ENCODE data around the gene CTNNBIP1. TPM values are rescaled to one million over a fixed set of nuclear protein-coding genes. Genes with fewer than 3 reads are reported as not detected.

The CTNNBIP1 gene
- total RNA-seq, 1 experiment from 2014 or later: 58.9 TPM

DNA sequence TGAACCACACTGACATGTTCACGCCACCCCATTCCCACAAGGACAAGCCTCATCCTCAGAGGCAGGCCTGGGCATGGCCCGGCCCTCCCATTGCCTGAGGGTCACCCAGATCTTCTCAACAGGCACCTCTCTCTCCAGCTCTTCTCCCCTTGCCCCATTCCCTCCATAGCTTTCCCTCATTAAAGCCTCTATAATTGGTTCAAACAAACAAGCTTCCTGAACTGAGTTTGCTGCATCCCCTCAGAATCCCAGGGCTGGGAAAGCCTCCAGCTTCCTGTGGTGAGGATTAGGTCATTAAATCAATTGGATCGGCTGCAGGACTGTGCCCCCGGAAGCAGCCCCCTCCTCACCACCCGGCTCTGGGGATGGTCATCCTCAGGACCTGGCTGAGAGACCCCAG is 18.9 kb downstream of the CTNNBIP1 start:
- H4K20me1 ChIP-seq (ENCODE audit: insufficient read depth): no peaks in the 10 kb centered on the region
- no TSS peak for BruUV-seq (replicated peaks)
- H3K9me3 ChIP-seq (ENCODE audit: insufficient read depth, low read depth): no peaks in the 10 kb centered on the region
- peaks cover 58% of the 10 kb centered on the region for H3F3A ChIP-seq (ENCODE audit: insufficient read depth, low read depth)
- H3K4me2 ChIP-seq: peak overlapping the region; percentile 61
- no peaks in the 10 kb centered on the region for H3K27me3 ChIP-seq (ENCODE audit: insufficient read depth, low read depth)
- no peak overlapping the region for H2AFZ ChIP-seq
- POLR2A ChIA-PET (ENCODE audit: unreplicated experiment): no interaction called here
- peaks cover 65% of the 10 kb centered on the region for H3K4me1 ChIP-seq (replicated peaks; ENCODE audit: insufficient read depth)
- H3K4me3 ChIP-seq: no peak overlapping the region
- no peaks in the 10 kb centered on the region for H3K36me3 ChIP-seq (ENCODE audit: low read depth)
- peaks cover 14% of the 10 kb centered on the region; the same call in 1 of the 2 replicates for H3K79me2 ChIP-seq (ENCODE audit: low read depth)
- DNase-seq: no peak
- H3K27ac ChIP-seq: peak overlapping the region; percentile 100
- no peaks in the 10 kb centered on the region for H3K9me2 ChIP-seq (ENCODE audit: insufficient read depth)
- CTCF ChIA-PET: interaction anchor here (0.6 kb wide), 1 partner anchor 139 kb away, joined by 3 read pairs; no protein-coding TSS in a partner anchor
- TF ChIP-seq EZH2 (IDR thresholded peaks at IDR 0.05; ENCODE audit: low read depth): no peak
- TF ChIP-seq, protein P1, sequence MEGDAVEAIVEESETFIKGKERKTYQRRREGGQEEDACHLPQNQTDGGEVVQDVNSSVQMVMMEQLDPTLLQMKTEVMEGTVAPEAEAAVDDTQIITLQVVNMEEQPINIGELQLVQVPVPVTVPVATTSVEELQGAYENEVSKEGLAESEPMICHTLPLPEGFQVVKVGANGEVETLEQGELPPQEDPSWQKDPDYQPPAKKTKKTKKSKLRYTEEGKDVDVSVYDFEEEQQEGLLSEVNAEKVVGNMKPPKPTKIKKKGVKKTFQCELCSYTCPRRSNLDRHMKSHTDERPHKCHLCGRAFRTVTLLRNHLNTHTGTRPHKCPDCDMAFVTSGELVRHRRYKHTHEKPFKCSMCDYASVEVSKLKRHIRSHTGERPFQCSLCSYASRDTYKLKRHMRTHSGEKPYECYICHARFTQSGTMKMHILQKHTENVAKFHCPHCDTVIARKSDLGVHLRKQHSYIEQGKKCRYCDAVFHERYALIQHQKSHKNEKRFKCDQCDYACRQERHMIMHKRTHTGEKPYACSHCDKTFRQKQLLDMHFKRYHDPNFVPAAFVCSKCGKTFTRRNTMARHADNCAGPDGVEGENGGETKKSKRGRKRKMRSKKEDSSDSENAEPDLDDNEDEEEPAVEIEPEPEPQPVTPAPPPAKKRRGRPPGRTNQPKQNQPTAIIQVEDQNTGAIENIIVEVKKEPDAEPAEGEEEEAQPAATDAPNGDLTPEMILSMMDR (conservative IDR thresholded peaks at IDR 0.05): no peak
- intact Hi-C loops (cut with micrococcal nuclease; ENCODE audit: unreplicated experiment): loop anchor here (5.0 kb wide), 1 partner anchor 141 kb away; the partner anchor contains the start of gene UBE4B

DNA sequence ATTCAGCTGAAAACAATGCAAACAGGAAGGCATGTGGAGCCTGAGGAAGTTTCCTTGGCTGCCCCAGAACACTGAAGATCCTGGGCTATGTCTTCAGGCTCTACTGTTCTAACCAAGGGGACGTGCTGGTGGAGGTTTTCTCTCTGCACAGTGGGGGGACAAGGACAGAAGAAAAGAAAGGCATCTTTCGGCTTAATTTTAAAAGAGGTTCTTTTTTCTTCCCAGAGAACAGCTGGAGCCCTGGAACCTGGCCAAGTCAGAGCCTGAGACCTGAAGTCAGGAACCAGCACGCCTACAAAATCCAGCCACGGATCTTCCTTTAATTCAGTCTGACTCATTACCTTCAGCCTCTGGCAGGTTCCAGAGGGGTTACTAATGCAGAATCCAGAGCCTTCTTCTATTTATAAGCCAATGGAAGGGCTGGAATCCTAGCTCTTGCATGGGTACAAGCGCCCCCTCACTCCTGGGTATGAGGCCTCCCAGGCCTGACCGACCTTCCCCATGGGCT is 19.8 kb downstream of the CTNNBIP1 start:
- no peaks in the 10 kb centered on the region for H3K27me3 ChIP-seq (ENCODE audit: insufficient read depth, low read depth)
- intact Hi-C loops (cut with micrococcal nuclease; ENCODE audit: unreplicated experiment): loop anchor here (5.0 kb wide), 1 partner anchor 142 kb away; the partner anchor contains the start of gene UBE4B
- no peak overlapping the region for H3K4me3 ChIP-seq
- POLR2A ChIA-PET (ENCODE audit: unreplicated experiment): interaction anchor here (0.7 to 1.0 kb wide), 2 partner anchors 21 to 525 kb away, joined by 3 to 4 read pairs; no protein-coding TSS in a partner anchor
- H3K79me2 ChIP-seq (ENCODE audit: low read depth): peaks cover 14% of the 10 kb centered on the region; the same call in 1 of the 2 replicates
- no TSS peak for BruUV-seq (replicated peaks)
- no peaks in the 10 kb centered on the region for H3K9me2 ChIP-seq (ENCODE audit: insufficient read depth)
- CTCF ChIA-PET: interaction anchor here (0.6 kb wide), 1 partner anchor 237 kb away, joined by 15 read pairs; no protein-coding TSS in a partner anchor
- H3K36me3 ChIP-seq (ENCODE audit: low read depth): no peaks in the 10 kb centered on the region
- TF ChIP-seq EZH2 (IDR thresholded peaks at IDR 0.05; ENCODE audit: low read depth): no peak
- TF ChIP-seq, protein P1 (conservative IDR thresholded peaks at IDR 0.05): no peak
- H3K4me2 ChIP-seq: peak overlapping the region; percentile 61
- peaks cover 51% of the 10 kb centered on the region for H3F3A ChIP-seq (ENCODE audit: insufficient read depth, low read depth)
- DNase-seq: peak; percentile 69 to 89
- H3K9me3 ChIP-seq (ENCODE audit: insufficient read depth, low read depth): no peaks in the 10 kb centered on the region
- H3K4me1 ChIP-seq (replicated peaks; ENCODE audit: insufficient read depth): peaks cover 59% of the 10 kb centered on the region
- no peak overlapping the region for H2AFZ ChIP-seq
- peak overlapping the region; percentile 100 for H3K27ac ChIP-seq
- no peaks in the 10 kb centered on the region for H4K20me1 ChIP-seq (ENCODE audit: insufficient read depth)

DNA sequence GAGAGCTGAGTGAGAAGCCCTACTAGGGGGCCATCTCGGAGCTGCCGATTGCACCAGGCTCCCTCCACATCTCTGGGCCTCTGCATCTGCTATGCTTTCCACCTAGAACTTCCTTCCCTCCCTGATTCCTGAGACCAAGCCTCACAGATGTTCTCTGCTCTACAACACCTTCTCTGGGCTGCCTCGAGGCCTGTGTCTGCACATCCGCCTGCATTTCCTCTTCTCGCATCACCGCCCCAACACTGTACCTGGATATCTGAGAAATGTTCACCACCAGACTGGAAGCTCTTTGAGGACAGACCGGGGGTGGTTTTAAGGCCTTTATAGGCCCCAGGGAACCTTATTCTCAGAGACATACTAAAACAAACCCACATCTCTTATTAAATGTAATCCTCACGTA is 20.7 kb downstream of the CTNNBIP1 start:
- BruUV-seq (replicated peaks): no TSS peak
- TF ChIP-seq, protein P1 (conservative IDR thresholded peaks at IDR 0.05): no peak
- no peak for TF ChIP-seq EZH2 (IDR thresholded peaks at IDR 0.05; ENCODE audit: low read depth)
- H3K27me3 ChIP-seq (ENCODE audit: insufficient read depth, low read depth): no peaks in the 10 kb centered on the region
- H3K4me1 ChIP-seq (replicated peaks; ENCODE audit: insufficient read depth): peaks cover 50% of the 10 kb centered on the region
- no peaks in the 10 kb centered on the region for H3K9me3 ChIP-seq (ENCODE audit: insufficient read depth, low read depth)
- peak overlapping the region; percentile 100; the same call in 1 of the 2 replicates for H3K27ac ChIP-seq
- CTCF ChIA-PET: no interaction called here
- peaks cover 14% of the 10 kb centered on the region; the same call in 1 of the 2 replicates for H3K79me2 ChIP-seq (ENCODE audit: low read depth)
- peaks cover 43% of the 10 kb centered on the region for H3F3A ChIP-seq (ENCODE audit: insufficient read depth, low read depth)
- H3K36me3 ChIP-seq (ENCODE audit: low read depth): no peaks in the 10 kb centered on the region
- H3K9me2 ChIP-seq (ENCODE audit: insufficient read depth): no peaks in the 10 kb centered on the region
- intact Hi-C loops (cut with micrococcal nuclease; ENCODE audit: unreplicated experiment): no loop called here
- POLR2A ChIA-PET (ENCODE audit: unreplicated experiment): no interaction called here
- H3K4me3 ChIP-seq: no peak overlapping the region
- 0 out of 2 replicates have a peak overlapping the region, but pooled peaks have one; percentile 61 for H3K4me2 ChIP-seq
- DNase-seq: no peak
- H2AFZ ChIP-seq: no peak overlapping the region
- H4K20me1 ChIP-seq (ENCODE audit: insufficient read depth): no peaks in the 10 kb centered on the region

Measured in PC-9 (cell line).